Panc1 (cell line): Measurements from ENCODE around the gene RALGPS1. TPM values are rescaled to one million over a fixed set of nuclear protein-coding genes. Genes with fewer than 3 reads are reported as not detected.

ENCODE experiments used
- ATAC-seq: fragments of 200-7000 bp; cut with Tn5 transposase; 2 replicates; pipeline ENCODE4 v1.9.1; 2020; ENCODE audit warnings: mild to moderate bottlenecking, moderate library complexity
- BruUV-seq: library from RNA; stranded (reverse); fragments of 400-500 nt; replicated peaks from 2 replicates; lab custom pipeline; 2021; lab: Mats Ljungman, UMichigan
- CTCF ChIA-PET: fragments of 300-600 bp; sonication (Branson Sonifier 250); formaldehyde crosslinking; loops from one replicate; lab custom pipeline; 2022; ENCODE audit warnings: antibody characterized with exemption; lab: Charles Lee
- POLR2A ChIA-PET: fragments of 300-600 bp; sonication (Branson Sonifier 250); formaldehyde crosslinking; loops from one replicate; lab custom pipeline; 2022; ENCODE audit warnings: antibody characterized with exemption; lab: Charles Lee
- DNase-seq: peaks from one replicate; pipeline ENCODE4 v3.0.0-alpha.2; 2010; ENCODE audit warnings: low read depth, low spot score
- H3K27ac ChIP-seq: 2 replicates; pipeline ENCODE4 v1.5.1; 2011; ENCODE audit warnings: mild to moderate bottlenecking, low read length, inconsistent platforms
- H3K27me3 ChIP-seq: fragments of 200-500 bp; sonication (Bioruptor generic); 2 replicates; pipeline ENCODE4 v1.6.0; 2014; ENCODE audit warnings: low read length, inconsistent platforms; ENCODE audit not compliant: control insufficient read depth, insufficient read depth
- H3K36me3 ChIP-seq: fragments of 200-500 bp; sonication (Bioruptor generic); 2 replicates; pipeline ENCODE4 v1.5.1; 2014; ENCODE audit warnings: inconsistent platforms, mild to moderate bottlenecking, low read length, moderate library complexity; ENCODE audit not compliant: control insufficient read depth, insufficient read depth
- H3K4me1 ChIP-seq: 2 replicates; pipeline ENCODE4 v1.5.1; 2011; ENCODE audit warnings: inconsistent platforms, mild to moderate bottlenecking, low read length, moderate library complexity; ENCODE audit not compliant: control insufficient read depth, insufficient read depth
- H3K4me3 ChIP-seq, 2 experiments: 2 replicates each; pipeline ENCODE4 v1.5.1; 2011 to 2012; ENCODE audit warnings: low read depth in 2 of 2, low read length in 2 of 2, mild to moderate bottlenecking in 2 of 2, inconsistent platforms in 1 of 2, moderate library complexity in 1 of 2
- H3K9me3 ChIP-seq: fragments of 200-500 bp; sonication (Bioruptor generic); 2 replicates; pipeline ENCODE4 v1.5.1; 2014; ENCODE audit warnings: low read depth, mild to moderate bottlenecking, inconsistent platforms, low read length, moderate library complexity; ENCODE audit not compliant: control insufficient read depth, insufficient read depth
- CTCF ChIP-seq: fragments of 450-650 bp; IDR thresholded peaks from 2 replicates; pipeline ENCODE4 v1.5.1; 2017; ENCODE audit warnings: mild to moderate bottlenecking
- POLR2AphosphoS5 ChIP-seq: IDR thresholded peaks from 2 replicates; pipeline ENCODE4 v1.6.1; 2012; ENCODE audit warnings: mild to moderate bottlenecking, low read depth, low read length, moderate library complexity
- REST ChIP-seq, 2 experiments: IDR thresholded peaks; 2 replicates each; pipeline ENCODE4 v1.6.1; 2011 to 2012; ENCODE audit warnings: low read depth in 2 of 2, control low read depth in 1 of 2, low read length in 1 of 2, mild to moderate bottlenecking in 1 of 2, moderate library complexity in 1 of 2; ENCODE audit not compliant: insufficient read depth in 1 of 2
- SIN3A ChIP-seq: IDR thresholded peaks from 2 replicates; pipeline ENCODE4 v1.6.1; 2012; ENCODE audit warnings: low read depth, mild to moderate bottlenecking, low read length, moderate library complexity, borderline replicate concordance; ENCODE audit not compliant: insufficient read depth
- TCF7L2 ChIP-seq: IDR thresholded peaks from 2 replicates; pipeline ENCODE4 v1.6.1; 2011; ENCODE audit warnings: mild to moderate bottlenecking, low read depth, low read length, inconsistent platforms
- in situ Hi-C: cut with HindIII; loops from 2 replicates; pipeline ENCODE4 v1.10.0; 2016; ENCODE audit warnings: low sequenced_read_pairs, low pct_unique_long_range_greater_than_20kb
- intact Hi-C: fragments of 100-400 bp; cut with micrococcal nuclease; formaldehyde crosslinking; loops from one replicate; pipeline ENCODE4 v1.10.0; 2022; ENCODE audit not compliant: unreplicated experiment
- total RNA-seq: library from RNA; stranded (reverse); gene quantifications from one replicate; pipeline ENCODE4 v1.2.1, GENCODE V29; 2021; ENCODE audit not compliant: unreplicated experiment

Gene RALGPS1
- total RNA-seq, 1 experiment from 2014 or later = 7.2 TPM

GRCh38 chr9:127004946-127005769 is 90.6 kb downstream of the RALGPS1 start:
- intact Hi-C loops (no loop called here), in situ Hi-C loops (no loop called here)
- POLR2A ChIA-PET = interaction anchor here (0.5 kb wide), 1 partner anchor 199 kb away, joined by 3 read pairs; no protein-coding TSS in a partner anchor
- no TSS peak for BruUV-seq
- H3K4me3 ChIP-seq = no peak overlapping the region
- no peaks in the 10 kb centered on the region for H3K4me1 ChIP-seq
- CTCF ChIA-PET = no interaction called here
- no peaks in the 10 kb centered on the region for H3K9me3 ChIP-seq
- TF ChIP-seq SIN3A (no peak), REST (IDR thresholded peaks at IDR 0.05; ENCODE audit: insufficient read depth in 1 of 2, low read depth in 2 of 2, low read length in 1 of 2) (no peak), POLR2AphosphoS5 (no peak), CTCF (no peak), TCF7L2 (no peak)
- H3K27me3 ChIP-seq = no peaks in the 10 kb centered on the region
- ATAC-seq (no peak), DNase-seq (no peak)
- no peak overlapping the region for H3K27ac ChIP-seq
- H3K36me3 ChIP-seq = no peaks in the 10 kb centered on the region

GRCh38 chr9:127005770-127006314 is 91.3 kb downstream of the RALGPS1 start:
- no peak overlapping the region for H3K4me3 ChIP-seq
- intact Hi-C loops (no loop called here), in situ Hi-C loops (no loop called here)
- no peaks in the 10 kb centered on the region for H3K4me1 ChIP-seq
- DNase-seq (no peak), ATAC-seq (no peak)
- CTCF ChIA-PET = no interaction called here
- TF ChIP-seq CTCF = no peak
- no peak for TF ChIP-seq REST (IDR thresholded peaks at IDR 0.05; ENCODE audit: insufficient read depth in 1 of 2, low read depth in 2 of 2, low read length in 1 of 2)
- TF ChIP-seq SIN3A = no peak
- no peak for TF ChIP-seq TCF7L2
- no peak for TF ChIP-seq POLR2AphosphoS5
- POLR2A ChIA-PET = no interaction called here
- no TSS peak for BruUV-seq
- no peaks in the 10 kb centered on the region for H3K27me3 ChIP-seq
- H3K9me3 ChIP-seq = no peaks in the 10 kb centered on the region
- no peak overlapping the region for H3K27ac ChIP-seq
- H3K36me3 ChIP-seq = no peaks in the 10 kb centered on the region
